Sigmoid colon (tissue), 7 donors: Measurements from ENCODE around the gene ARSD. TPM values are rescaled to one million over a fixed set of nuclear protein-coding genes. Genes with fewer than 3 reads are reported as not detected.
"Not testable (repeated sequence)": the region's sequence is repeated elsewhere in the genome, so short reads cannot be mapped to it uniquely, and the experiment has no call there.

Experiments used
- DNase-seq: peaks from one replicate; pipeline ENCODE4 v3.0.0-alpha.2; 2019
- H3K27ac ChIP-seq, 4 donors: fragments of 200-600 bp; sonication (generic); one replicate each; pipeline ENCODE4 v1.5.1; 2016 to 2019; ENCODE audit warnings: mild to moderate bottlenecking in 1 of 4
- H3K27me3 ChIP-seq, 3 donors: fragments of 200-600 bp; sonication (generic); one replicate each; pipeline ENCODE4 v1.5.1; 2019; ENCODE audit warnings: mild to moderate bottlenecking in 1 of 3
- H3K36me3 ChIP-seq, 4 donors: fragments of 200-600 bp; sonication (generic); one replicate each; pipeline ENCODE4 v1.5.1; 2016 to 2019
- H3K4me1 ChIP-seq, 4 donors: fragments of 200-600 bp; sonication (generic); one replicate each; pipeline ENCODE4 v1.5.1; 2017 to 2019
- H3K4me3 ChIP-seq, 4 donors: fragments of 200-600 bp; sonication (generic); one replicate each; pipeline ENCODE4 v1.5.1; 2017 to 2019; ENCODE audit warnings: mild to moderate bottlenecking in 2 of 4, moderate library complexity in 1 of 4
- H3K9me3 ChIP-seq, 4 donors: fragments of 200-600 bp in 3 of 4; sonication (generic) in 3 of 4; one replicate each; pipeline versions ENCODE4 v1.5.1 to v1.6.1; 2013 to 2019
- CTCF ChIP-seq, 4 experiments: fragments of 450-650 bp in 3 of 4; fragments of 200-600 bp in 1 of 4; IDR thresholded peaks; one replicate each; pipeline ENCODE4 v1.5.1; 2016 to 2019; ENCODE audit warnings: antibody characterized with exemption in 4 of 4, mild to moderate bottlenecking in 3 of 4, moderate library complexity in 2 of 4
- EP300 ChIP-seq, 4 donors: sonication (generic); formaldehyde crosslinking; IDR thresholded peaks; one replicate each; pipeline ENCODE4 v1.6.1; 2017; ENCODE audit warnings: antibody characterized with exemption in 4 of 4
- POLR2A ChIP-seq, 2 donors: fragments of 450-650 bp; IDR thresholded peaks; one replicate each; pipeline ENCODE4 v1.6.1; 2016; ENCODE audit warnings: antibody characterized with exemption in 2 of 2, mild to moderate bottlenecking in 2 of 2, moderate library complexity in 2 of 2
- POLR2AphosphoS5 ChIP-seq, 4 donors: sonication (generic); formaldehyde crosslinking; IDR thresholded peaks; one replicate each; pipeline ENCODE4 v1.6.1; 2017; ENCODE audit warnings: antibody characterized with exemption in 4 of 4
- WGBS, 2 donors: extraction: QIAGEN DNeasy Blood & Tissue Kit; methylation state at CpG; one replicate each; pipeline ENCODE4 v1.1.7; 2013; 5-methylcytosine and 5-hydroxymethylcytosine counted together
- intact Hi-C: fragments of 100-400 bp; cut with DNase I; formaldehyde crosslinking; loops from one replicate; pipeline ENCODE4 v1.15.1; 2023
- polyA plus RNA-seq, 3 donors: library from polyadenylated mRNA; stranded (reverse); fragments of 200-250 nt; gene quantifications; one replicate each; pipeline ENCODE4 v1.2.3, GENCODE V29; 2013
- total RNA-seq, 4 donors: library from RNA; depleted of rRNA; stranded (reverse); fragments of >200 nt; gene quantifications; one replicate each; pipeline ENCODE4 v1.1.0, GENCODE V29; 2016
- donor health status: healthy with polysubstance abuse.
- donor health status: Bipolar disorder and iron deficiency.
- donor health status: healthy.

The ARSD gene
- 10 to 100 TPM in 2 of 4 donors, 1 to 10 TPM in 2; 8.6 to 10.5 (median 9.7) TPM for total RNA-seq
- polyA plus RNA-seq, result 10 to 100 TPM in 2 of 3 donors, 1 to 10 TPM in 1; 4.2 to 14.4 (median 11.0) TPM

- TF ChIP-seq EP300 (IDR thresholded peaks at IDR 0.05) (no peak), POLR2A (IDR thresholded peaks at IDR 0.05) (no peak), POLR2AphosphoS5 (IDR thresholded peaks at IDR 0.05) (peak; percentile 62 to 87 (median 80)), CTCF (IDR thresholded peaks at IDR 0.05) (no peak)
- H3K9me3 ChIP-seq, result peaks cover 0 to 8% (median 0%) of the 10 kb centered on the region in 4 donors
- H3K4me1 ChIP-seq, result peaks cover 0 to 9% (median 0%) of the 10 kb centered on the region in 4 donors
- intact Hi-C loops, result loop anchor here (2.0 kb wide), 1 partner anchor 34 kb away; no protein-coding TSS in a partner anchor
- peak within 1 kb of the TSS; percentile 92 to 96 (median 94) for H3K27ac ChIP-seq
- no peaks in the 10 kb centered on the region for H3K36me3 ChIP-seq
- H3K4me3 ChIP-seq, result peak within 1 kb of the TSS; percentile 50 to 84 (median 68)
- H3K27me3 ChIP-seq, result no peaks in the 10 kb centered on the region
- DNase-seq, result peak; percentile 96
- 1% methylated on average over 78 to 84 of the region's 84 CpGs for WGBS, 2 donors
Measured at GRCh38 chrX:2928583-2929434, at the start of gene ARSD. Gene ARSD (minus strand): TSS chrX:2929339. CDS start chrX:2929275, 64 bp downstream.

GRCh38 chrX:2978639-2979038 is 49.5 kb upstream of the ARSD start:
- intact Hi-C loops, H3K27ac ChIP-seq: not testable (repeated sequence)
- 93 to 96% methylated on average over 4 of the region's 4 CpGs for WGBS, 2 donors

GRCh38 chrX:2974961-2975360 is 45.8 kb upstream of the ARSD start:
- intact Hi-C loops, result no loop called here
- H3K4me3 ChIP-seq, result no peak overlapping the region
- no peak for TF ChIP-seq POLR2AphosphoS5 (IDR thresholded peaks at IDR 0.05)
- TF ChIP-seq CTCF (IDR thresholded peaks at IDR 0.05), result no peak
- TF ChIP-seq EP300 (IDR thresholded peaks at IDR 0.05), result no peak
- no peak for TF ChIP-seq POLR2A (IDR thresholded peaks at IDR 0.05)
- DNase-seq, result no peak
- no peaks in the 10 kb centered on the region for H3K4me1 ChIP-seq
- no peaks in the 10 kb centered on the region for H3K27me3 ChIP-seq
- H3K36me3 ChIP-seq, result no peaks in the 10 kb centered on the region
- H3K27ac ChIP-seq, result no peak overlapping the region
- no peaks in the 10 kb centered on the region for H3K9me3 ChIP-seq
- 87 to 92% methylated on average over 1 of the region's 1 CpG for WGBS, 2 donors

More at GRCh38 chrX:2978639-2979038, 49.5 kb upstream of the ARSD start:
- not testable (repeated sequence) for H3K27me3 ChIP-seq, H3K4me3 ChIP-seq, H3K9me3 ChIP-seq, H3K4me1 ChIP-seq, H3K36me3 ChIP-seq, DNase-seq

- H3K4me1 ChIP-seq, result no peaks in the 10 kb centered on the region
- TF ChIP-seq EP300 (IDR thresholded peaks at IDR 0.05), result no peak
- TF ChIP-seq POLR2A (IDR thresholded peaks at IDR 0.05), result no peak
- no peak for TF ChIP-seq CTCF (IDR thresholded peaks at IDR 0.05)
- TF ChIP-seq POLR2AphosphoS5 (IDR thresholded peaks at IDR 0.05), result no peak
- H3K36me3 ChIP-seq, result no peaks in the 10 kb centered on the region
- no peak for DNase-seq
- intact Hi-C loops, result no loop called here
- no peaks in the 10 kb centered on the region for H3K27me3 ChIP-seq
- H3K4me3 ChIP-seq, result no peak overlapping the region
- H3K9me3 ChIP-seq, result no peaks in the 10 kb centered on the region
- WGBS, 2 donors, result 41 to 62% methylated on average over 6 of the region's 6 CpGs
- no peak overlapping the region for H3K27ac ChIP-seq
Measured at GRCh38 chrX:2972391-2972790, 43.3 kb upstream of the ARSD start.

GRCh38 chrX:2969021-2969420 is 39.9 kb upstream of the ARSD start:
- no peaks in the 10 kb centered on the region for H3K36me3 ChIP-seq
- H3K27me3 ChIP-seq, result no peaks in the 10 kb centered on the region
- WGBS, 2 donors, result 82 to 88% methylated on average over 6 of the region's 6 CpGs
- H3K9me3 ChIP-seq, result no peaks in the 10 kb centered on the region
- no peaks in the 10 kb centered on the region for H3K4me1 ChIP-seq
- H3K4me3 ChIP-seq, result no peak overlapping the region
- no peak for TF ChIP-seq POLR2A (IDR thresholded peaks at IDR 0.05)
- no peak for TF ChIP-seq CTCF (IDR thresholded peaks at IDR 0.05)
- no peak for TF ChIP-seq POLR2AphosphoS5 (IDR thresholded peaks at IDR 0.05)
- TF ChIP-seq EP300 (IDR thresholded peaks at IDR 0.05), result no peak
- no peak overlapping the region for H3K27ac ChIP-seq
- DNase-seq, result no peak
- intact Hi-C loops, result no loop called here
